HepG2 (cell line): Measurements from ENCODE around the gene PHACTR3.

ENCODE experiments used
- BCL6 ChIP-seq: IDR thresholded peaks from 2 replicates; pipeline ENCODE4 v1.6.1; 2016; ENCODE audit warnings: missing genetic modification reagents, missing compliant biosample characterization
- NR0B2 ChIP-seq: sonication (generic); formaldehyde crosslinking; IDR thresholded peaks from 2 replicates; pipeline ENCODE4 v1.4.0; 2020; ENCODE audit warnings: mild to moderate bottlenecking, missing genetic modification reagents
- SYNCRIP ChIP-seq: fragments of 200-400 bp; formaldehyde crosslinking; IDR thresholded peaks from 2 replicates; pipeline ENCODE4 v1.6.1; 2018; ENCODE audit warnings: mild to moderate bottlenecking, low read depth, low read length; ENCODE audit not compliant: insufficient read depth
- ZNF558 ChIP-seq: sonication (generic); formaldehyde crosslinking; IDR thresholded peaks from 2 replicates; pipeline ENCODE4 v1.9.0; 2022; ENCODE audit warnings: mild to moderate bottlenecking, missing genetic modification reagents, borderline replicate concordance
- ZNF615 ChIP-seq: sonication (generic); formaldehyde crosslinking; IDR thresholded peaks from 2 replicates; pipeline ENCODE4 v1.5.0; 2020; ENCODE audit warnings: mild to moderate bottlenecking, missing genetic modification reagents, borderline replicate concordance
- ZNF740 ChIP-seq: sonication (generic); formaldehyde crosslinking; IDR thresholded peaks from 2 replicates; pipeline ENCODE4 v1.4.0; 2020; ENCODE audit warnings: missing genetic modification reagents

- TF ChIP-seq BCL6 (no peak), ZNF558 (CRISPR knock-in tag) (no peak), ZNF615 (CRISPR knock-in tag) (no peak), NR0B2 (CRISPR knock-in tag) (no peak), ZNF740 (no peak), SYNCRIP (no peak)
These were observed 84.7 kb downstream of the PHACTR3 start for GRCh38 chr20:59688999-59689398.
